Stimulated activated CD4-positive, alpha-beta T cell treated with anti-CD3 and anti-CD28 coated beads, Interleukin-15, amount 100 ng/mL, for 24 hours (primary cell): Measurements from ENCODE around the gene SEMA4A.
"Not testable (repeated sequence)": the region's sequence is repeated elsewhere in the genome, so short reads cannot be mapped to it uniquely, and the experiment has no call there.

Experiments used
- DNase-seq: peaks from one replicate; pipeline ENCODE4 v3.0.0-alpha.2; 2020

SEMA4A gene

DNA sequence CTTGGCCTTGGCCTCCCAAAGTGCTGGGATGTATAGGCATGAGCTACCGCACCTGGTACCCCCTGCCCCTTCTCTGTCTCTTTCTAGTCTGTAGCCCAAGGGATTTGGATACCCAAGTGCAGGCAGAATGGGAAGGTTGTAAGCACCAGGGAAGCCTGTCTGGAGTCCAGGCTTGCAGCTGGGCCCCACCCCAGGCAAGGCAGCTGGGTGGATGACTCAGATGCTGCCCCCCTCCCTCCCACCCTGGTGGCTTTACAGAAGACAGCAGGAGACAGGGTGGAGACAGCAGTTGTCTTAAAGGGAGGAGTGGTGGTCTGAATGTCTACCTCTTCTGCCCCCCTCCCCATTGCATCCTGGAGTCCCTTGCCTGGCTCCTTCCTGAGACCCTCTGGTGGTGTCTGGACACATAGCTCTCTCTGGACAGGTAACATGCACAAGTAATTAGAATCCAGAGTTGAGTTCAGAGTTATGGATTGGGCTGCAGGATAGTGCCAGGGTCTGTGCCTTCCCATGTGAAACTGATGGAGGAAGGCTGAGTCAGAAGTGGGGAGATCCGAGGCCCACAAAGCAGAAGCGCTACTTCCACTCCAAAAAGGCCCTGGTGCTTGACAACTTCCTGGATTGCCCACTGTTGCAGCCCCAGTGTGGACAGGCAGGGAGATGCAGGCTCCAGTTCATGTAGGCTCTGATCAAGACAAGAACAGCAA is 33.7 kb upstream of the SEMA4A start:
- no peak for DNase-seq

DNA sequence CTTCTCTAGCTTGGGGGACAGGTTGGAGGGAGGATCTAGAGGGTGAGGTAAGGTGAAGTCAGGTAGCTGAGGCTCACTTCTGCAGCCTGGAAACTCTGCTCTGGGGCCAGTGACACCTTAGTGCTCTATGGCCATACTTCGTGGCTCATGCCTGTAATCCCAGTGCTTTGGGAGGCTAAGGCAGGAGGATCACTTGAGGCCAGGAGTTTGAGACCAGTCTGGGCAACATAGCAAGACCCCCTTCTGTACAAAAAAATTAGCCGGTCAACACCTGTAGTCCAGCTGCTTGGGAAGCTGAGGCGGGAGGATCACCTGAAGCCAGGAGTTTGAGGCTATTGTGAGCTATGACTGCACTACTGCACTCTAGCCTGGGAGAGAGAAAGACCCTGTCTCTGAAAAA is 33.1 kb upstream of the SEMA4A start:
- DNase-seq, result no peak

DNA sequence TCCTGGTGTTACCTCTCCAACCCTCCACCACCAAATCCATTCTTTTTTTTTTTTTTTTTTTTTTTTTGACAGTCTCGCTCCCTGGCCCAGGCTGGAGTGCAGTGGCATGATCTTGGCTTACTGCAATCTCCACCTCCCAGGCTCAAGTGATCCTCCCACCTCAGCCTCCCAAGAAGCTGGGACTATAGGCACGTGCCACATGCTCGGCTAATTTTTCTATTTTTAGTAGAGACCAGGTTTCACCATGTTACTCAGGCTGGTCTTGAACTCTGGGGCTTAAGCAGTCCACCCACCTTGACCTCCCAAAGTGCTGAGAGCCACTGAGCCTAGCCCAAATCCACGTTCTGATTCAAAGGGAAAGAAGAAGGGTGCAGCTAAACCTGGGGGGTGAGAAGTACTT is 32.4 kb upstream of the SEMA4A start:
- not testable (repeated sequence) for DNase-seq

DNA sequence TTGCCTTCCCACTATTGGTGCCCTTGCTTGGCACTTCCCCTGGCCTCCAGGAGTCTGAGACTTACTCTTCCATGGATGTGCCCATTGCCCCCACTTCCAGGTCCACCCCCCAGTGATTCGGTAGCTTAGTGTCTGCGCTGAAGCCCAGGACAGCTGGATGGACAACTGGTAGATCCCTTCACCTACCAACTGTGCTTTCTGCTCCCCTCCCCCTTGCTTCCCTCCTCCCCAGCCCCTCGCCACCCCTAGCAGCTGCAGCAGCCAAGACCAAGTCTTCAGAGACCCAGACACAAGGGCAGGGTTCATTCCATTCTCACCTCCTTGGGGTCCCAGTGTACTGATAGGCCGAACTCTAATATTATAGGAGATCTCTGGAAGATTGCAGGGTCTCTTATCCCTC is 31.9 kb upstream of the SEMA4A start:
- DNase-seq, result no peak

DNA sequence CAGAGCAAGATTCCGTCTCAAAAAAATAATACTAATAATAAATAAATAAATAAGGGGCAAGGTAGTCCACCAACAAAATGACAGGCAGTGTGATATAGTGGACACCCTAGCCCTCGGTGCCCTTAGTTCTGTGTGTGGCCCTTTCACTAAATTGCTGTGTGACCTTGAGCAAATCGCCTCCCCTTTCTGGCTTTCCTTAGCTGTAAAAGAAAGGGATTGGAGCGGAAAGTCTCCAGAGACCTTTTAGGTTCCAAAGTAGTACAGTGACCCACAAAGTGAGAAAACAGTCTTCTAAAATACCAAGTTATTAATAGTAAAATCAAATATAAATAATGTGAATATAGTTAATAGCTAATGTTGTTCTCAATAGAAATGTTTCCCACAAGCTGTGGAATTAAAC is 31.3 kb upstream of the SEMA4A start:
- no peak for DNase-seq

DNA sequence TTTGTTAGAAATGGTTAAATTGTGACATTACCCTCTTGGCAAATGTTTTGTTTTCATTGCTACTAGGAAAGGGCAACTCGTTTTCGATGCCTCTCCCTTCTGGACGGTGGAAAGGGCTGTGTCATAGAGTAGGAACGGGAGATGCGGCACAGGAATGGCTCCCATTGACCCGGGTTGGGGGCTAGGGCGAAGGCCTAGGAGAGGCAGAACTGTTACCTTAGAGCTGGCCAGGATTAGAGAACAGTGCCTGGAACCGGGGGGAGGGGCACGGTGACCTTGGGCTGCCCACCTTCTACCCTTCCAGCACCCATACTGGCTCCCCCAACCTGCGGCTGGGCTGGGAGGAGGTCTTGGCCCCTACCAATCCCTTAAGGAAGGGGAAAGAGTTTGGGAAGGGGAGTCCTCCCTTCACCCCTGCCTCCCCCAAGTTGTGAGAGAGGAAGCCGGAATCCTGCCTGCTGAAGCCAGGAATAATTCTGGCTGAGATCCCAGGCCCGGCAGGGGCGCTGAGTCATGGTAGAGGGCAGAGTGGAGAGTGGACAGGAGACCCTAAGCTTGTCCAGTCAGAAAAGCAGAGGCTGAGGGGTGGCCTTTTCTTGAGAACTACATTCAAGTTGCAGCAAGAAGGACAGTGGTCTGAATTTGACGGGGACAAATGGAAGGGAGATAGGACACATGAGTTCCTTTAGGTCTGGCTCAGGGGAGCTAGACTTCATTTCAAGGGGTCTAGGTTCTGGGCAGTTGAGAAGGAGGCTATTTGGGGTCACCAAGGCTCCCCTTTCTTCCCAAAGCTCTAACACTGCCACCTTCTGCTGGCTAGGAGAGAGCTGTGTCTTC is 30.6 kb upstream of the SEMA4A start:
- DNase-seq, result no peak

DNA sequence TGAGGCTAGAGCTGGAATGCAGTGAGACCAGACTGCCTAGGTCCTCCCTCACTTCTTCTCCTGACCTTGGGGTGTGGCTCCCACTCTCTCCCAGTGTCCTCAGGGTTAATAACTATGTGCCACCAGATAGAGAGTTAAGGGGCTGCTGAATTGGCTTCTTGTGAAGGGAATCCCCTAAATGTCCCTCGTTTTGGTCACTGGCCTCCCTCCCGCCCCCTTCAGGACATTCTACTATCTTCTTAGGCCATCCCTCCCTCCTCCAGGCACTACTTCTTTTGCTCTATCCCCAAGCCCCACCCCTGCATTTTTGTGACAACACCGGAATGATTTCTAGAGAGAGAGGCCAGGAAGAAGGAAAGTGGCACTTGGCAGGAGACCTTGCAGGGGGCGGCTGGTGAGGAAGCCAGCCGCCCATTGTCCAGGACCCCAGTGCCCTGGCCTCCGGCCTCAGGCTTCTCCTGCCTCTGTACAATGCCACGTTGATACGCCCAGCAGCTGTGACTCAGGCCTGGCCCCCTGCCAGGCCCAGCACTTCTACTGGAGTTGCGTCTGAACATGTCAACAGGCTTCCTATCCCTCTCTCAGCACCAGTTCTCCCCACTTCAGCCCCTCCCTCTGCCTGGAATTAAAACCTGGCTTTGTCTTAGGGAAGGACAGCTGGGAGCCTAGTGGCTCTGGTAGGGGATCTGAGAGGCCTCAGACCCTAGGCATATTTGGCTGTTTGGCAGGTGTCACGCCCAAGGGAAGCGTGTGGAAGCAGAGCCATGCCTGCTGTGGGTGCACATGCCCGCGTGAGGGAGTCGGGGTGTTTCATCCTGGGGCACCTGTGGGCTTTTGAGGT is 29.8 kb upstream of the SEMA4A start:
- DNase-seq, result peak; percentile 79

DNA sequence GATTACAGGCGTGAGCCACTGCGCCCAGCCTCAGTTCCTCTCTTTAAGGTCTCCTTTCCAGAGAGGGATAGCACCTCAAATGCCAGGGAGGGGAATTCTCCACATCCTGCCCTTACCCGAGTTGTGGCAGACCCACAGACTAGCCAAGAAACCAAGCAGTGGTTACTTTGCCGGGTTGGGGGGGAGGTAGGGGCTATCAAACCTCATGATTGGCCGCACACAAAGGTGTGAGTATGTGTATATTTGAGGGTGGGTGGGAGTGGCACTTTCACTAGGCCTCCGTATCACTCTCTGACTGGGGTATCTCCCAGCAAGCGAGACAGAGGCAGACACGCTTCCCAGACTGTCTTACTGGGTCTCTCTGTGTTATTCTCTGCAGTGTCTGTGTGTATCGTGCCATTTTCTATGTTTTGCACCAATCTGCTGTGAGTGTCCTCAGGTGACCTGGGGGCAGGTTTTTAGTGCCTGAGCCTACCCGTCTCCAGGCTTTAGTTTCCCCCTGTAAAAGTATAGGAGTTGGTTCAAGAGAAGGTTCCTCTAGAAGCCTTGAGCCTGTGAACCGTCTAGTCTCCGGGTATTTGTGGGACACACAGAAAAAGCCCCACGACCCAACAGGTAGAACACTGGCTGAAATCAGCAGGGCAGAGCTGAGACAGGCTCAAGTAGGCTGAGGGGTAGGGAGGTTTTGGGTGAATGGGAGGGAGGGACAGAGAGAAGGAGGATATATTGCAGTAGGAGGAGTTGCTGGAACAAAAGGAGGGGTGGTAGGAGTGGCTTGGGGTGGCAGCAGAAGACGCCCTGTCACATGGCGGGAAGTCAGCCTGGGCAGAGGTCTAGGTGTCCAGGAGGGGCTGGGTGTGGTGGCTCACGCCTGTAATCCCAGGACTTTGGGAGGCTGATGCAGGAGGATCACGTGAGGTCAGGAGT is 28.6 kb upstream of the SEMA4A start:
- DNase-seq, result peak; percentile 37

DNA sequence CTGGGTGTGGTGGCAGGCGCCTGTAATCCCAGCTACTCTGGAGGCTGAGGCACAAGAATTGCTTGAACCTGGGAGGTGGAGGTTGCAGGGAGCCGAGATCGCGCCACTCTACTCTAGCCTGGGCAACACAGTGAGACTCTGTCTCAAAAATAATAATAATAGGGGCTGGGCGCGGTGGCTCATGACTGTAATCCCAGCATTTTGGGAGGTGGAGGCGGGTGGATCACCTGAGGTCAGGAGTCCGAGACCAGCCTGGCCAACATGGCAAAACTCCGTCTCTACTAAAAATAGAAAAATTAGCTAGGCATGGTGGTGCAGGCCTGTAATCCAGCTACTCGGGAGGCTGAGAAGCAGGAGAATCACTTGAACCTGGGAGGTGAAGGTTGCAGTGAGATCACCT is 27.8 kb upstream of the SEMA4A start:
- DNase-seq, result not testable (repeated sequence)

DNA sequence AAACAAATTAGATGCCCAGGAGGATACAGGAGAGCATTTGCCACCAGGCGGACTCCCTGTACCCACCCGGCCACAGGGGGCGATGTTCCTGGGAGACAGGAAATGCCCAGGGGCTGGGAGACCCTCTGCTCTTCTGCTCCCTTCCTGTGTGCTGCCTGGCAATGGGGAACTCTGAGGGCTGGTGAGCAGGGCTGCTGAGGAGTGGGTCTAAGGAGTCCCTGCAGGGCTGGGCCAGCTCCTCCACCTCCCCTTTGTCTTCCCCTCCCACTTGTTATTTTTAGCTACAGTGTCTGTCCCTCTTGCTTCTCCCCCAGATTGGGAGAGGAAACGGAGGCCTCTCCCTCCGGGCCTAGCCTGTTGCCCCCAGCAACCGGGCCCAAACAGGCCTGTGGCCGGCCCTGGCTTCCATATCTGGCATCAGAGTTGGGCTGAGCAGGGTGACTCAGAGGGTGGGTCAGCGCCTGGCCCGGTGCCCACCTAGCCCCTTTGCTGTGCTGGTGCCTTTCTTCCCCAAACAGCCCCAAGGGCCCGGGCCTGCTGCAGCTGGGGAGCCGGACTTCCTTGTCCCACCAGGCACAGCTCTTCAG is 27.2 kb upstream of the SEMA4A start:
- DNase-seq, result peak; percentile 65

DNA sequence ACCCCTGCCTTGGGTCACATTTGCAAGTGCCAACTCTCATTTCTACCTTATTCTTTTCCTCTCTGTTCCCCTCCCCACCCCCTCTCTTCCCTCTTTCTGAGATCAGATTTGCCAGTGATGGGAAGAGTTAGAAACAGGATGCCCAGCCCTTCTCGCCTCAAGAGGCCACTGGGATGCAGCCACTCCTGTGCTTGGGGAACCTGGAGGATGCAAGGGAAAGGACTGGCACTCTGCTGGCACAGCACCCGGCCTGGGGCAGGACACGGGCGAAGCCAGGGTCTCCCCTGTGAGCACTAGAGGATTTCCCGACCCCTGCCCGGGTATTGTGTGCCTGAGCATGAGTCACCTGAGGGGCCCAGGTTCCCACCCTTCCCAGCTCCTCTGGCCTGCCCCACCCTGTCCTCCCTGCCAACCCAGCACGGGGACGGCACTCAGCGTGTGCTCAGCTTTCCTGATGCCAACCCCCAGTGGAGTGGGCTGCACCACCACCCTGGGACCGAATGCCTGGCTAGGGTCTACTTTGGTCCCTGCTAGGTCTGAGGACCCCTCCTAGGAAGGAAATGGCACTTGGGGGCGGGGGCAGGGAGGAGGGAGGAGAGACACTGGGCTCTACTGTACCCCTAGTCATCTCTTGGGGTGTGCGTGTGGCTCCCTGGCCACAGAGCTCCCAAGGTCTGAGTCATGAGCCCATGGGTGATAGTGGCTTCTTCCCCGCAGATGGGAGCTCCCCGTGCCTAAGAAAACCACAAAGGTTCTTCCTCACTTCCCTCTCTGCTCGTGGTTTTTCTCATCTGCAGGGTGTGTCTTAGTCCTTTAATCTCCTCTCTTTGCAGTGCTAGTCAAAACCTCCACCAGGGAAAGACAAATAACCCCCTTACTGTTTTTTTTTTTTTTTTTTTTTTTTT is 26.5 kb upstream of the SEMA4A start:
- peak; percentile 91 for DNase-seq

DNA sequence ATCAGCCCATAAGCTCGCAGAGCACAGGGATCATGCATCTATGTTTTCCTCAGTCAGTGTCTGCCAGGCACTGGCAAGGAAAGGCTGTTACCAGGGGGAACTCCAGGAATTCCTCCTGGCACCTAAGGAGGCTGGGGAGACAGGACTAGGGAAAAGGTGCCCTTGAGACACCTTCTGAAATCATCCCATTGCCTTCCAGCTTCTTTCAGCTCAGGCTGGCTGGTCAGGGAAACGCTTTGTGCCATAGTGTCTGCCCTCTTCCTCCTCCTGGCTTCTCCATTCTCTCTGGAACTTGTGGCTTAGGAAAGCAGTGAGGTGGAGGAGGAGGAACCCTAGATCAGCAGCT is 25.1 kb upstream of the SEMA4A start:
- DNase-seq, result no peak

DNA sequence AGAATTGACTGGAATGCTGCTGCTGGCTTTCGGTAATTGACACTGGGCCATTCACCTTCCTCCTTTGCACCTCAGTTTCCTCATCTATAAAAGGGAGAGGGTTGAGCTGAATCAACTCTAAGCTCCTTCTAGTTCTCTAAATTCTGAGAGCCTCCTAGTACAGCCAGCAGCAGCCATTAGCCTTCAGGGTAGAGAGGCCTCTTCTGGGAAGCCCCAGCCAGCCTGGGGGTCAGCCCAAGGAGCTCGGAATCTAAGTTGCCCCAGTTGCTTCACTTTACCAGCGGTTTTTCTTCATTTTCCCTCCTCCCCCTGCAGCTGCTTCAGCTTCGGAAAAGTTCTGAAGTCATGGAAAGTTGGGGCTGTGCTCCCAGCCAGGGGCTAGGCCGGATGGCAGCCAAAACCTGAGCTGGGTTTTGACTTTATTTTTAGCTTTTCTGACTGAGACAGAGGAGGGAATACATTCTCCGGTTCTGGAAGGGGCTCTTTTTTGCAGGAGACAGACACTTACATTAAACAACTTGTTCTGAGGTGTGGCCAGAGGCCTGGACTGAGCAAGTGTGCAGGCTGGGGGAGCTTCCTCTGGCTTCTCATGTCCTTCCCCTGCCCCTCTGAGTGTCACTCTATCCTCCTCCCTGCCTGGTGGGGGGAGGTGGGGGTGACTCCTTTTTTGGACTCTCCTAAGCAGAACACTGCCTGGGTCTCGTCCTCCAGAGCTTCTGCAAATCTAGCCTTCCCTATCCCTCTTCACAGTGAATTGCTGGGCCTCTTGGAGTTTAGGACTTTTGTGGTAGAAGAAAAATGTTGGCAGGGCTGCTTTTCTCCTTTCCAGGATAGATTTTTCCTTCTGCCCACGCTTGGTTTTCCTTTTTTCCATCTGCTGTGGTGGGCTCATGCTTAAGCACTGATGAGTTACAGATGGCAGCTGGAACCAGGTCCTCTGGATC is 24.5 kb upstream of the SEMA4A start:
- DNase-seq, result no peak

DNA sequence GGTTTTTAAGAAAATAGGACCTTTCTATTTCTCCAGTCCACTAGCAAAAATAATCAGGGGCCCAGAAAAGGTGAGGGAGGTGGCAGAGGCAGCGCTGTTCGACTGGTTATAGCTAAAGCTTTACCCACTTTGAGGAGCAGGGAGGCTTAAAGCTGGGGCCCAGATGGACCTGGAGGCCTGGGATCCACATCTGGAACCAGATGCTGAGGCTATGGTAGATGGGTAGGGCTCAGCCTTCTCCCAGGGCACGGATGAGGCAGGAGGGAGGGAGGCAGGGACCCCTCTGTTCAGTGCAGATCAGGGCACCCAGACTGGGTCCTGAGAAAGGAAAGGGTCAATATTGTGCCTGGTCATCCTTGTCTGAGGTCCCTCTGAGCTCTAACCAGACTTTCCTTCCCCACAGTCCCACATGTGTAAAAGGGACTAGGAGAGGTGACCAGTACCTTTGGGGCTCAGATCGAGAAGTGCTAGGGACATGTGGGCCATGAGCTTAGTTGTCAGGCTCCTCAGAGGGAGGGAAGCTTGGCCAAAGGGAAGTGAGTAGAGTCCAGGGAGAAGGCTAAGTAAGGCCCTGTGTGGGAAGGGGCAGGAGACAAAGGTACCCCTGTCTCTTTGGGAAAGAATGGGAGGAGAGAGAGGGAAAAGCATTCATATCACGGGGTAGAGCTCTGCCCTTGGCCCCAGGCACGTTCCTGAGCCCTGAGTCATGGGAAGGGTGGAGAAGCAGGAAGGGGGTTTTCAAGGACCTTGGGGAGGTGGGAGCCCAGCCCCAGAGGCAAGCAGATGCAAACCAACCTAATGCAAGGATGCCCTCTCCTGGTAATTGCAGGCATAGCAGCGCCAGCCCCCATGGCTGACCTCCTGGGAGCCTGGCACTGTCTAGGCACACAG is 23.5 kb upstream of the SEMA4A start:
- DNase-seq, result peak; percentile 89

DNA sequence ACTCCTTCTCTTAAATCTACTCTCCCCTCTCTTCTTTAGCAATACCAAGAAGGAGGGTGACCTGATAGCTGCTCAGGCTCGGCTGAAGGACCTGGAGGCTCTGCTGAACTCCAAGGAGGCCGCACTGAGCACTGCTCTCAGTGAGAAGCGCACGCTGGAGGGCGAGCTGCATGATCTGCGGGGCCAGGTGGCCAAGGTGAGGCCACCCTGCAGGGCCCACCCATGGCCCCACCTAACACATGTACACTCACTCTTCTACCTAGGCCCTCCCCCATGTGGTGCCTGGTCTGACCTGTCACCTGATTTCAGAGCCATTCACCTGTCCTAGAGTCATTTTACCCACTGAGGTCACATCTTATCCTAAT is 22.8 kb upstream of the SEMA4A start:
- DNase-seq, result no peak

DNA sequence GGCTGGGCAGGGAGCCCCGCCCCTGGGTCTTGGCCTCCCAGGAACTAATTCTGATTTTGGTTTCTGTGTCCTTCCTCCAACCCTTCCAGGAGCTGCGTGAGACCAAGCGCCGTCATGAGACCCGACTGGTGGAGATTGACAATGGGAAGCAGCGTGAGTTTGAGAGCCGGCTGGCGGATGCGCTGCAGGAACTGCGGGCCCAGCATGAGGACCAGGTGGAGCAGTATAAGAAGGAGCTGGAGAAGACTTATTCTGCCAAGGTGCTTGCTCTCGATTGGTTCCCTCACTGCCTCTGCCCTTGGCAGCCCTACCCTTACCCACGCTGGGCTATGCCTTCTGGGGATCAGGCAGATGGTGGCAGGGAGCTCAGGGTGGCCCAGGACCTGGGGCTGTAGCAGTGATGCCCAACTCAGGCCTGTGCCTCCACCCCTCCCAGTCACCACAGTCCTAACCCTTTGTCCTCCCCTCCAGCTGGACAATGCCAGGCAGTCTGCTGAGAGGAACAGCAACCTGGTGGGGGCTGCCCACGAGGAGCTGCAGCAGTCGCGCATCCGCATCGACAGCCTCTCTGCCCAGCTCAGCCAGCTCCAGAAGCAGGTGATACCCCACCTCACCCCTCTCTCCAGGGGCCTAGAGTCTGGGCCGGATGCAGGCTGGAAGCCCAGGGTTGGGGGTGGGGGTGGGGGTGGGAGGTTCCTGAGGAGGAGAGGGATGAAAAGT is 18.5 kb upstream of the SEMA4A start:
- no peak for DNase-seq

DNA sequence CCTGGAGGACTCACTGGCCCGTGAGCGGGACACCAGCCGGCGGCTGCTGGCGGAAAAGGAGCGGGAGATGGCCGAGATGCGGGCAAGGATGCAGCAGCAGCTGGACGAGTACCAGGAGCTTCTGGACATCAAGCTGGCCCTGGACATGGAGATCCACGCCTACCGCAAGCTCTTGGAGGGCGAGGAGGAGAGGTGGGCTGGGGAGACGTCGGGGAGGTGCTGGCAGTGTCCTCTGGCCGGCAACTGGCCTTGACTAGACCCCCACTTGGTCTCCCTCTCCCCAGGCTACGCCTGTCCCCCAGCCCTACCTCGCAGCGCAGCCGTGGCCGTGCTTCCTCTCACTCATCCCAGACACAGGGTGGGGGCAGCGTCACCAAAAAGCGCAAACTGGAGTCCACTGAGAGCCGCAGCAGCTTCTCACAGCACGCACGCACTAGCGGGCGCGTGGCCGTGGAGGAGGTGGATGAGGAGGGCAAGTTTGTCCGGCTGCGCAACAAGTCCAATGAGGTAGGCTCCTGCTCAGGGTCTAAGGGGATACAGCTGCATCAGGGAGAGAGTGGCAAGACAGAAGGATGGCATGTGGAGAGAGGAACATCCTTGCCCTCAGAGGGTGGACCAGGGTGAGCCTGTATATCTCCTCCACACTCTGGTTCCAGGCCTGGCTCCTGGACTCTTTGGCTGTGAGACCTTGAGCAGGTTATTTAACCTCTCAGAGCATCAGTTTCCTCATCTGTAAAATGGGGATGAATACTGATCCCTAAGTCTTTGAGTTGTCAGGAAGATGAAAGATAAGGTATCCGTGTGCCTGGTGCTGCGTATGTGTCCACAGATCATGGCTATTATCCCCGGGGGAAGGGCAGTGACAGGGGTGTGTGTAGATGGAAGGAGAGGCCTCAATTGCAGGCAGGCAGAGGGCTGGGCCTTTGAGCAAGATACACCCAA is 17.2 kb upstream of the SEMA4A start:
- no peak for DNase-seq
